ENCODE measurements around the gene SLC44A2.

SLC44A2 gene

GRCh38 chr19:10683582-10683981 lies 58.2 kb downstream of the SLC44A2 start:
- no peak for DNase-seq

DNA sequence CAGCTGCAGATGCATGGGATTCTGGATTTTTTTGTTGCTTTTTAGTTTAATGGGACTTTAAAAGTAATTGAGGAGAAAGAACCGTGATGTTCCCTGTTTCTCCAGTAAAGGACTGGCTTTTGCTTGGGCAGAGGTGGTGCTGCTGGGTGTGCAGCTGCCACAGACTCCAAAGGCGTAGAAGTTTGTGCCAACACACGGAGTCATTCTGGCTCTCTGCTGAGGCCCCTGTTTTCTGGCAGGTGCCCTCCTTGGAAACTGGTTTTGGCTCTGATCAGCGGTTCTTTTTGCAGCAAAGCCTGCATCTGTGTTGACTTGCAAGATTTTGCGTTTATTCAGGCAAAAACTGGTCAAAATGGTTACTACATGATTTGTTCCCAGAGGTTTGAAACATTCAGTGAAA lies 59.9 kb downstream of the SLC44A2 start:
- DNase-seq, result no peak

DNA sequence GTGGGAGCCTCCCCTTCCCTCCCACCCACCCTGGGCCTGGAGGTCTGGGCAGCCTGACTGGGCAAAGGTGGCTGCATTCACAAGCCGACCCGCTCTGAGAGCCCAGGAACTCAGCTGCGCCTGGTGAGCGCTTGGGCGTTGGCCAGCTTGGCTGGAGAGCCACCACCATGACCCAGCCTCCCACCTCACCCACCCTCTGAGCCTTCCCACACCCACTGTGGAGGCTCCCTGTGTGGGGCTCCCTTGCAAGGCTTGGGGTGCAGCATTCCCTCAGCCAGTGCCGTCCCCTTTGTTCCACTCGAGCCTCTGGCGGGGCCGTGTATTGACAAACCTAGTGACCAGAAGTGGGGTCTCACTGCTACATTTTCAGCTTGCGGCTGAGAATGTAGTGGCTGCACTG lies 60.8 kb downstream of the SLC44A2 start:
- DNase-seq, result no peak

- DNase-seq, result no peak
These were observed 61.5 kb downstream of the SLC44A2 start for GRCh38 chr19:10686661-10687517.

GRCh38 chr19:10687518-10688288 lies 62.4 kb downstream of the SLC44A2 start:
- no peak for DNase-seq

GRCh38 chr19:10688545-10689280 lies 63.4 kb downstream of the SLC44A2 start:
- DNase-seq, result no peak

DNA sequence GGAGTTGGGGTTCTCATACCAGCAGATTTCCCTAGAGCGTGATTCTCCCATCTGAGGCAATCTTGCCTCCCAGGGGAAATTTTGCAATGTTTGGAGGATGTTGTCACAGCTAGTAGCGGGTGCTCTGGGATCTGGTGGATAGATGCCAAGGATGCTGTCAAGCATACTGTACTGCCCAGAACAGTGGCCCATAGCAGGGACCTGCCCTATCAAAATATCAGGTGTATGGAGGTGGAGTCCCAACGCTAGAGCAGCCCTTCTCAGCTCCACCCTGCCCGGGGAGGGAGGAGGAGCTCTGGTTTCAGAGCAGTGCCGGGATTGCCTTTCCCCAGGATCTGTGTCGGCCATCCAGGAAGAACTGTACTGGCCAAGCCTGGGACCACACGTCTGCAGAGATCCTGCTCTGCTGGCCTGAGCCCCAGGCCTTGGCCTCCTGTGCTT lies 65.0 kb downstream of the SLC44A2 start:
- no peak for DNase-seq

GRCh38 chr19:10691178-10691881 lies 66.0 kb downstream of the SLC44A2 start:
- DNase-seq, result no peak

- DNase-seq, result no peak
These were observed 66.5 kb downstream of the SLC44A2 start for GRCh38 chr19:10691883-10692282.

GRCh38 chr19:10692673-10693264 lies 67.4 kb downstream of the SLC44A2 start:
- DNase-seq, result no peak

Data from NCI-H146 (cell line).